HEK293 (cell line): ENCODE results near the gene RASA3.

Source experiments
- CTCF ChIP-seq: fragments of 450-650 bp; formaldehyde crosslinking; IDR thresholded peaks from 2 replicates; pipeline ENCODE4 v1.5.1; 2016; ENCODE audit warnings: missing biosample characterization, missing genetic modification characterization
- ZNF747 ChIP-seq: fragments of 450-650 bp; formaldehyde crosslinking; IDR thresholded peaks from 2 replicates; pipeline ENCODE4 v1.5.1; 2016; ENCODE audit warnings: missing biosample characterization, missing genetic modification characterization

GRCh38 chr13:114118511-114119123 is 13.8 kb downstream of the RASA3 start:
- TF ChIP-seq CTCF (tag by site-specific recombination) (no peak), ZNF747 (tag by site-specific recombination) (no peak)
